GM21737 (cell line): Measurements from ENCODE around the gene LNX1.

Experiments
- ATAC-seq: cut with Tn5 transposase; IDR thresholded peaks from one replicate; pipeline ENCODE4 v1.9.1; 2021; ENCODE audit warnings: mild to moderate bottlenecking, moderate library complexity; ENCODE audit not compliant: unreplicated experiment

The LNX1 gene

GRCh38 chr4:53538756-53539155 lies 52.5 kb downstream of the LNX1 start:
- ATAC-seq, result no peak

- ATAC-seq, result no peak
Observed at GRCh38 chr4:53537606-53538005, 53.7 kb downstream of the LNX1 start.

- no peak for ATAC-seq
Observed at GRCh38 chr4:53536328-53536727, 55.0 kb downstream of the LNX1 start.

GRCh38 chr4:53535567-53535966 lies 55.7 kb downstream of the LNX1 start:
- no peak for ATAC-seq

- no peak for ATAC-seq
Observed at GRCh38 chr4:53534684-53535083, 56.6 kb downstream of the LNX1 start.

- ATAC-seq, result no peak
Observed at GRCh38 chr4:53532521-53532920, 58.8 kb downstream of the LNX1 start.

GRCh38 chr4:53531585-53532224 lies 59.6 kb downstream of the LNX1 start:
- no peak for ATAC-seq

GRCh38 chr4:53529025-53529424 lies 62.3 kb downstream of the LNX1 start:
- no peak for ATAC-seq

- no peak for ATAC-seq
Observed at GRCh38 chr4:53527930-53528329, 63.4 kb downstream of the LNX1 start.

- no peak for ATAC-seq
Observed at GRCh38 chr4:53527326-53527725, 64.0 kb downstream of the LNX1 start.

GRCh38 chr4:53522334-53522733 lies 69.0 kb downstream of the LNX1 start:
- ATAC-seq, result no peak

- no peak for ATAC-seq
Observed at GRCh38 chr4:53520116-53520515, 71.2 kb downstream of the LNX1 start.

GRCh38 chr4:53518807-53519206 lies 72.5 kb downstream of the LNX1 start:
- ATAC-seq, result no peak

GRCh38 chr4:53515076-53515475 lies 76.2 kb downstream of the LNX1 start:
- ATAC-seq, result no peak

- ATAC-seq, result no peak
Observed at GRCh38 chr4:53514509-53514908, 76.8 kb downstream of the LNX1 start.

- ATAC-seq, result no peak
Observed at GRCh38 chr4:53512608-53513007, 78.7 kb downstream of the LNX1 start.

GRCh38 chr4:53511014-53511413 lies 80.3 kb downstream of the LNX1 start:
- no peak for ATAC-seq

GRCh38 chr4:53510321-53510720 lies 81.0 kb downstream of the LNX1 start:
- ATAC-seq, result no peak

- no peak for ATAC-seq
Observed at GRCh38 chr4:53508446-53508845, 82.8 kb downstream of the LNX1 start.

- ATAC-seq, result no peak
Observed at GRCh38 chr4:53507671-53508286, 83.5 kb downstream of the LNX1 start.

GRCh38 chr4:53507058-53507457 lies 84.2 kb downstream of the LNX1 start:
- no peak for ATAC-seq

- ATAC-seq, result no peak
Observed at GRCh38 chr4:53505947-53506346, 85.3 kb downstream of the LNX1 start.

GRCh38 chr4:53502094-53502493 lies 89.2 kb downstream of the LNX1 start:
- ATAC-seq, result no peak
